NCI-H345 treated with DMSO at 0.1 percent for 48 hours (cell line): ENCODE results near the gene AAMDC.
A peak's percentile ranks its signal among the peaks of the same experiment; 100 is the strongest.

Experiments
- DNase-seq: peaks from one replicate; lab custom pipeline; 2025; ENCODE audit not compliant: unreplicated experiment; lab: John Stamatoyannopoulos, UW

The AAMDC gene

DNA sequence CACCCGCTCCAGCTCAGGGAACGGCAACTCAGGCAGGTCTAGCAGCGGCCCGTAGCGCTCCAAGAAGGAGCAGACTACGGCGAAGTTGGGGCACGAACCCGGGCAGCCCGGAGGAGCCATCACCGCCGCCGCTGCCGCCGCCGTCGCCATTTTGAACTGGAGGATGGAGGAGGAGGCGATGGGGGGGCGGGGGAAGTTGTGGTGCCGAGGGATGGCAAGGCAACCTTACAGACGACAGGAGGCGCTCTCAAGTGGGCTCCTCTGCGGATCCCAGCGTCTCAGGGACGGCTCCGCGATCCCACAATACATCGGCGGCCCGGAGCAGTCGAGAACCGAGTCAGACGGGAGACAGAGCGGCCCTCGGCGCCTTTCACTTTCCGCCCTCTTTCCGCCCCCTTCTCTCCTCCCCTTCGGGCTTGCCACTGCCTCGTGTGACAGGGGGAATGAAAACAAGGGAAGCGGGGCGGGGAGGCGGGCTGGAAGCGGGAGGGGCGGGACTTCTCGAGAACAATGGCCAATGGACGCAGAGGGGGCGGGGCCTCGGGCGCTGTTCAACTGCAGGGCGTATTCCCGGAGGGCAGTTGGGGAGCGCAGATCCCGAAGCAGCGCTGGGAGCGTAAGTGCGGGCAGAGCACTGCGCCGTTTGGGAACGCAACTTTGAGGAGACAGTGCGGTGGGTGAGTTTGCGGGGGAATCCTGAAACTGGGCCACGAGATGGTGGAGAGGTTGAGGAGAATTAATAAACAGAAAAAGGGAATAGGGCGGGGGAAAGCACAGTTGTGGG, at the start of gene AAMDC, which contains the start of gene RSF1:
AAMDC (plus strand) TSS at position 580 of the 784 bp plus-strand sequence. CDS start 21,353 bp downstream, outside the sequence.
RSF1 (minus strand) TSS at position 158 of the 784 bp plus-strand sequence; CDS start at position 150, 8 bp downstream.
- DNase-seq = peak; percentile 92

DNA sequence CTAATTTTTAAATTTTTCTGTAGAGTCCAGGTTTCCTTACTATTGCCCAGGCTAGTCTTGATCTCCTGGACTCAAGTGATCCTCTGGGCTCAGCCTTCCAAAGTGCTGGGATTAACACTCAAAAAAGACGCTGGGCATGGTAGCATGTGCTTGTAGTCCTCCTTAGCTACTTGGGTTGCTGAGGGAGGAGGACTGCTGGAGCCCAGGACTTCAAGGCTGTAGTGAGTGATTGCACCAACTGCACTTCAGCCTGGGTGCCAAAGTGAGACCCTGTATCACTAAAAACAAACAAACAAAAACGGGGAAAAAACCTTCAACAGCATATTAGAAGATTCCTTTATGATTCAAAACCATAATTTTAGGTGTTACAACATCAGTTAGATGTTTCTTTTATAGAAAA, 45.0 kb upstream of the AAMDC start:
- DNase-seq = no peak

DNA sequence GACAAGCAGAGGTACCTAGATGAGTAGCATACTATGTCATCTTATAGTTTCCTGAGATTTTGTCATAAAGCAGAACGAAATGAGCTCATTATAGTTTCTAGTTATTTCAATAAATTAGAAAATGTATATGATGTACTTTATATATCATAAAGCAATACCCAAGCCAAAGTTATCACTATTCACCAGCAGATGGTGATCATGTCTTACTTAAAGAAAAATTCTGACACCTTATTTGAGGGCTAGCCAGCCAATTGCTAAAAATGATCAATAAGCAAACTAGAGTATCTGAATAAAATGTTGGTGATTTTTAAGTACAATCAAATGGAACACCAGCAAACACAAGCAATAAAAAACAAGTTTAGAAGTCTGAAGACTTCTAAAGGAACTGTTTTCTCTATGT, 44.5 kb upstream of the AAMDC start:
- DNase-seq = peak; percentile 3

DNA sequence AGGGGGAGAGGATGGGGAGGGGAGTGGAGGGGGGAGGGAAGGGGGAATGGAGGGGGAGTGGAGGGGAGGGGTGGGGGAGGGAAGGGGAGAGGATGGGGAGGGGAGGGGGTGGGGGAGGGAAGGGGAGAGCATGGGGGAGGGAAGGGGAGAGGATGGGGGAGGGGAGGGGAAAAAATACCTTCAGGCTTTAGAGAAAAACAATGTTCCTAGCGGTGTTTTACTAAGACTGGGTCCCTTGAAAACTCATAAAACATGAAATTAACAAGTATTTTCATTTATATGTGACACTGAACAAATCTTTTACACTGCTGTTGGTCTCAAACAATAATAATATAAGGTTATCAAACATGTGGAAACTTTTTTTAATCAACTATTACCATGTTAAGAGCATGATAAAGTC, 42.8 kb upstream of the AAMDC start:
- no peak for DNase-seq

DNA sequence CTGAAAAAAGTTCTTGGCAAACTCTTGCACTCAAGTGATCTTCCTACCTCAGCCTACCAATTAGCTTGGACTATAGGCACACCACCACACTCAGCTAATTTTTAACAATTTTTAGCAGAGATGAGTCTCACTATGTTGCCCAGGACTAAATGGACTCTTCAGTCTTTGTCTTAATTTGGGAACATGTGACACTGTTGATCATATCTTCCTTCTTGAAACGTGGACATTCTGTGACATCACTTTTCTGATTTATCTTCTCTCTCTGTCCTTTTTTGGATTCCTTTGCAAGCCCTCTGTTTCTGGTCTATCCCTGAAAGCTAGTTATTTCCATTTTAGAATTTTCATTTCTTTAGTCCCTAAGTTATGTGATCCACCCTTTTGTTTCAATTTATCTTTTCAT, 42.4 kb upstream of the AAMDC start:
- DNase-seq = no peak

DNA sequence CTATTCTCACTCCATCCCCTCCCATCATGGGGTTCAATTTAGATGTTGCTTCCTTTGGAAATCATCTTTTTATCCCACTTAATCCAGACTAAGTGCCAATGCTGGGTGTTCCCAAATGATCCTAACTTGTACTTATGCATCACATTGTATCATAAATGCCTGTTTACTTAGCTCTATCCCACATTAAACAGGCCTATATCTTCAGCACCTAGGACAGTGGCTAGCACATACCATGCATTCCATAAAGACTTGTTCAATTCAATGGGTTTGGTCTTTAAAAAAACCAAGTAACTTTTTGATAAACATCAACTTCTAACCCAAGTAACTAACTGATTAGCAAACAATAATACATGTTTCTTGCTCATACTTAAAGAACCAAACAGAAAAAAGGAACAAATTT, 41.0 kb upstream of the AAMDC start:
- DNase-seq = no peak

DNA sequence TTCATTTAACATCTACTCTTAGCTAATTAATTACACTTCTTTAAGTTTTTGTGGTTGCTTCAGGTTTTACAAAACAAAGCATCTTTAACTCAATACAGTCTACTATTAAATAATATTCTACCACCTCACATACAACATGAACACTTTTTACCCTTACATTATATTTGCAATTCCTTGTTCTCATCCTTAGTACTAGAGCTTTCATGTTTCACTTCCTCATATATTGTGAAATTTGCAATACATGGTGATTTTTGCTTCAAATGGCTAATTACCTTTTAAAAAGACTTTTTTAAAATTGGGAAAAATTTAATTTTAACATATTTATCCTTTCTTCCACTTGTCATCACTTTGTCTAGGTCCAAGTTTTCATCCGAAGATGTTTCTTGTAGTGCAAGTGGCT, 37.9 kb upstream of the AAMDC start:
- DNase-seq = no peak

DNA sequence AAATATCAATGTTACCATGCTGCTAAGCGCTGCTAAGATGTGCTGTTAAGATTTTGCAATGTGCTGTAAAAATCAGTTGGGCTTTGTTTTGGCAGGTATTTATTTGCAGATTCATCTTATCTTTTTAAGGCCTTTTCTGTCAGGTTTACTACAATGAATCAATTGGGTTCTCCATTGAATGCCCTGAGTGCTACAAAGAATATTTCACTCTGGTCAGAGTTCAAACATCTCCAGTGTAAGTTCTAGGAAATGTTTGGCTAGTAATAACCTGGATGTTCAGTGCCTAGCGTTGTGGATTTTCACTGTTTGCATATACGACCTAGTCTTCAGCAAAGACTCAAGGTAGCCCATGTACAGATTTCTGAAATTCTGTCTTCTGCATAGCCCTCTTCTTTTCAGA, 36.4 kb upstream of the AAMDC start:
- DNase-seq = no peak

DNA sequence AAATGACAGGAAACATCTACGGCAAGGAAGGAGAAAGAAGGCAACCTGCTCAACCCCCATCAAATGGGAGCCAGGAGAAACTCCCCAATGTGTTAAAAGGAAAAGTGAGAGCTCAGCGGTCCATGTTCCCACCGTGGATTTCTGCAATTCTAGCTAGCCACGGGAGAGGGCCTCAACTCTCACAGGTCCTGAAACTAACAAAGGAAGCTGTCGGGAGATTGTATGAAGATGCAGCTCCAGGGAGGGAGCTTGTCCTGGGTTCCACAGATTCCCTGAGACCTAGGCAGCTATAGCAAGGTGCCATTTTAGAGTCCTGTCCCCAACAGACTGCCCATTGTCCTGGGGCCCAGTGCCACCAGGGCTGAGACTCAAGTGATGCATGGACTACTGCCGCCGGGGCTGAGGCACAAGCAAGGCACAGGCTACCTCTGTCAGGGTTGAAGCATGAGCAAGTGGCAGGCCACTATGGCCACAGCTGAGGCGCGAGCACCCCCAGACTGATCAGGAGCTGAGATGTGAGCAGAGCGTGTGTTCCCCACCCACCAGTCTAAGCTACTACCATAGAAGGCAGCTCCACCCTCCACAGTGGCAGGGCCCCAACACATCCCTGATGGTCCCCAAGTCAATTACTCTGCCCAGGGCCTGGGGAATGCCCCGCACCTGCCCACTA, 31.7 kb upstream of the AAMDC start:
- no peak for DNase-seq

DNA sequence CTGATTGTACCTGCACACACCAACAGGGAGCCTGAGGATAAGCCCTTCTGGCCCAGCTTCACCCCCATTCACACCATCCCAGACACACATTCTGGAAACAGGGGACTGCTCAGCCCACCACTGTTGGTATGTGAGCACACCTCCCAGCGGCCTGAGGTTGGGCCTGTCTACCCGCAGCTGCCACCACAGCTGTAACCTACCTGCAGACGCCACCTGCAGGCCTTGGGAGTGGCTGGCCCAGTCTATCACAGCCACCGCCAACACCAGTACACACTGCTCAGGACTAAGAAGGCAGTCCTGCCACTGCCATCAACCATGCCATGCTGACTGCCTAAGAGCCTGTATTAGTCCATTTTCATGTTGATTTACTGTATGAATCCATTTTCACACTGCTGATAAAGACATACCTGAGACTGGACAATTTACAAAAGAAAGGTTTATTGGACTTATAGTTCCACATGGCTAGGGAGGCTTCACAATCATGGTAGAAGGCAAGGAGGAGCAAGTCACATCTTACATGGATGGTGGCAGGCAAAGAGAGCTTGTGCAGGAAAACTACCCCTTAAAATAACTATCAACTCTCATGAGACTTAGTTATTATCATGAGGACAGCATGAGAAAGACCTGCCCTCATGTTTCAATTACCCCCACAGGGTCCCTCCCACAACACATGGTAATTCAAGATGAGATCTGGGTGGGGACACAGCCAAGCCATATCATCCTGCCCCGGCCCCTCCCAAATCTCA, 31.0 kb upstream of the AAMDC start:
- DNase-seq = no peak

DNA sequence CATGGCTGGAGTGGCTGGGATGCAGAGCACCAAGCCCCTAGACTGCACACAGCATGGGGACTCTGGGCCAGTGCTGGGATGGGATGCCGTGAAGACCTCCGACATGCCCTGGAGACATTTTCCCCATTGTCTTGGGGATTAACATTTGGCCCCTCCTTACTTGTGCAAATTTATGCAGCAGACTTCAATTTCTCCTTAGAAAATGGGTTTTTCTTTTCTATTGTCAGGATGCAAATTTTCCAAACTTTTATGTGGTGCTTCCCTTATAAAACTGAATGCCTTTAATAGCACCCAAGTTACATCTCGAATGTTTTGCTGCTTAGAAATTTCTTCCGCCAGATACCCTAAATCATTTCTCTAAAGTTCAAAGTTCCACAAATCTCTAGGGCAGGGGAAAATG, 29.6 kb upstream of the AAMDC start:
- no peak for DNase-seq

DNA sequence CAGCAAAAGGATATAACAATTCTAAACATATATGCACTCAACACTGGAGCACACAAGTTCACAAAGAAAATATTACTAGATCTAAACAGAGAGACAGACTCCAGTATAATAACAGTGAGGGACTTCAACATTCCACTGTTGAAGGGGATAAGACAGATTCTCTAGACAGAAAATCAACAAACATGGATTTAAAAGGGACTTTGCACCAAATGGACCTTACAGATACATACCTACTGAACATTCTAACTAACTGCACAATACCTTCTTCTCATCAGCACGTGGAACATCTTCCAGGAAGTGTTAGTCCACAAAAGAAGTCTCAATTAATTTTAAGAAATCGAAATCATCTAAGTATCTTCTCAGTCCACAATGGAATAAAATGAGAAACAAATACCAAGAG, 27.0 kb upstream of the AAMDC start:
- DNase-seq = no peak

DNA sequence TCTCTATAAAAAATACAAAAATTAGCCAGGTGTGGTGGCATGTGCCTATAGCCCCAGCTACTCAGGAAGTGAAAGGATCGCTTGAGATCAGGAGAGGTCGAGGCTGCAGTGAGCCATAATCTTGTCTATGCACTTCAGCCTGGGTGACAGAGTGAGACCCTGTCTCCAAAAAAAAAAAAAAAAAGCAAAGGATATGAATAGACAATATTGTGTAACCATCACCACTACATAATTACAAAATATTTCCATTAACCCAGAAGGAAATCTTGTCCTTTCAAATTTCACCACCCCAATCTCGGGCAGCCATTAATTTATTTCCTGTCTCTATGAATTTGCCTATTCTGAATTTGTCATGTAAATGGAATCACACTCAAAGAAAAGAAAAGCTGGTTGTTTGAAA, 21.6 kb upstream of the AAMDC start:
- DNase-seq = no peak

DNA sequence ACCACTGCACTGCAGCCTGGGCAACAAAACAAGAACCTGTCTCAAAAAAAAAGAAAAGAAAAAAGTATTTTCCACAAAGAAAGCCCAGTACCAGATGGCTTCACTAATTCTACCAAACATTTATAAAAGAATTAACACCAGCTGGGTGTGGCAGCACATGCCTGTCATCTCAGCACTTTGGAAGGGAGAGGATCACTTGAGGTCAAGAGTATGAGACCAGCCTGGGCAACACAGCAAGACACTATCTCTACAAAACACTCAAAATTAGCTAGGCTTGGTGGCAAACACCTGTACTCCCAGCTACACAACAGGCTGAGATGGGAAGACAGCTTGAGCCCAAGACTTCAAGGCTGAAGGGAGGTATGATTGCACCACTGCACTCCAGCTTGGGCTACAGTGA, 20.5 kb upstream of the AAMDC start:
- DNase-seq = no peak

DNA sequence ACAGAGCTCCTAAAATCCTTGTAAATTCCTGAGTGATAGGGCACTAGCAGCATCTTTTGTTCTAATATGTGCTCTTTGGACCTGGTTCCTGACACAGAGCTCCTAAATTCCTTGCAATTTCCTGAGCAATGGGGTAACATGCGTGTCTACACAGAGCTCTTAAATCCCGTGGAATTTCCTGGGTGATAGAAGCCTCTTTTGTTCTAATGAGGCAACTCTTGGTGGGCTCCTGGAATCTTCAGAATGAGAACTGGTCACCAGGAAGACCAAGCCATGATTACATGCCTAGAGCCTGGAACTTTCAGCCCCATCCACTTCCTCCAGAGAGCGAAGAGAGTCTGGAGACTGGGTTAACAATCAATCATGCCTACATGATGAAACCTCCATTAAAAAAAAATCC, 19.5 kb upstream of the AAMDC start:
- no peak for DNase-seq

DNA sequence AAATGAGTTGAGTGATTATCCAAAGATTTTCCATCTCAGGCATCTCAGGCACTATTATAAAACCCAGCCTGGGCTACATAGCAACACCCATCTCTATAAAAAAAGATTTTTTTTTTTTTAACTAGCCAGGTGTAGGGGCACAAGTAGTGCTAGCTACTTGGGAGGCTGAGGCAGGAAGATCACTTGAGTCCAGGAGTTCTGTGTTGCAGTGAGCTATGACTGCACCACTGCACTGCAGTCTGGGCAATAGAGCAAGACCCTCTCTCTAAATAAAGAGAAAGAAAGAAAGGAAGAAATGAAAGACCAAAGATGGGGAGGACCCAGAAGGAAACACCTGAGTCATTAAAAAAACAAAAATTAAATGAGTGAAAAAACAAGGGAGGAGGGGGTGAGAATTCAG, 14.5 kb upstream of the AAMDC start:
- no peak for DNase-seq

DNA sequence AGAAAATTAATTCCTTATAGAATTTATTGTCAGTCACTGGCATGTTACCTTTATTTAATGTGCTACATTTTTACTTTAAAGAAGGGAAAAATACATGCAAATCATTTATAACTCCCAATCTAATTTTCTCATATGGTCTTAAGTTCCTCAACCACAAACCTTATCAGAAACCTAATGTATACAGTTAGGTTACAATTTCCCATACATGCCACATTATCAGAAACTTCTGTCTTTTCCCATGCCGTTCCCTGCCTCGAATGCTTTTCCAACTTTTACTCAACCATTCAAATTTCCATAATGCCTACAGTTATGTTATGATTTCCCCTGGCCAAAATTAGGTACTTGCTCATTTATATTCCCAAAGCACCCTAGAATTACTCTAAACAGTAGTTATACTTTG, 14.0 kb upstream of the AAMDC start:
- DNase-seq = no peak

DNA sequence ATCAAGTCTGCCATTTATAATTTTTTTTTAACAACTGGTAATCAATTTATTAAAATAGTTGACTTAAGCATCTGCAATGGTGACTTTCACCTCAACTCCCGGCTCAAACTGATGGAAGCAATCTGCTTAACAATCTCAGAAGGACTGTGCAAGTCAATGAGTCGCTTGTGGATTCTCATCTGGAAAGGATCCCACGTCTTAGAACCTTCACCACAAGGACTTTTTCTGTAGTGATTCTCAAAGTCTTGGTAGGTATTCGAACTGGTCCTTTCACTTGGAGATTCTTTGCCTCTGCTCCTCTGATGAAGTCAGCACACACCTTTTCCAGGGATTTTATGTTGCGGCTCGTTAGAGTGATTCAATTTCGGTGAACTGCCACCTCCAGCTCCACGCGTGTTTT, 7.7 kb upstream of the AAMDC start:
- no peak for DNase-seq

DNA sequence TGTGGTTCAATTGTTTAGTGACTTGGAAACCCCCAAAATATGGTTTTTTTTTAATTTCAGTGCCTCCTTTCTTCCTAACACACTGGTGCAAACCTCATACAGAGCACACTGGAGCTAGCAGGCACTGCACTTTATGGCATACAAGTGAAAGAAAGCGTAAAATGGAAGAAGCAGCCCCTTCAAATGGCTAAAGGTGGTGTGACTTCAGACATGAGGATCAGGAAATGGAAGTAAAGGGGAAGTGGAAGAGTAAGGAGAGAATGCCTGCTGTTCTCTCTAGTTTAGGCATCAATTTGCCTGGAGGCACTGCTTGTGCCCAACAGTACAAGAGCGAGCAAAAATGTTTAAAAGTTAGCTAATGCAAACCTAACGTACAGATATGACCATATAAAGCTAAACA, 6.1 kb upstream of the AAMDC start:
- no peak for DNase-seq

DNA sequence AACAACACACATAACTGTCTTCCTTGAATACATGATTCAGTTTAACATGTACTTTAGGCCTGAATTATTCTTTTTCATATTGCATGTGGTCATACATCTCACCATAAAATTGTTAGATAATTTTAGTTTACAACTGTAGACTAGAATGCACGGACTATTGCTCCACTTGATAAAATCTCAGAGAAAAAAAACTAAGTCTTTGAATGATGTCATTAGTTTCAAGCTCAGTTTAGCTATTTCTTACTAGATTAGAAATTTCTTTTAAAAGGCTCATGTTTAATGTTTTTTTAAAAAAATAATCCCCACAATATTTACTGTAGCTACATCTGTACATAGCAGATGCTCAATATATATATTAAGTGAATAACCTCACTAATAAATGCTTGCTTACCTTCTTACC, 5.5 kb upstream of the AAMDC start:
- DNase-seq = no peak

DNA sequence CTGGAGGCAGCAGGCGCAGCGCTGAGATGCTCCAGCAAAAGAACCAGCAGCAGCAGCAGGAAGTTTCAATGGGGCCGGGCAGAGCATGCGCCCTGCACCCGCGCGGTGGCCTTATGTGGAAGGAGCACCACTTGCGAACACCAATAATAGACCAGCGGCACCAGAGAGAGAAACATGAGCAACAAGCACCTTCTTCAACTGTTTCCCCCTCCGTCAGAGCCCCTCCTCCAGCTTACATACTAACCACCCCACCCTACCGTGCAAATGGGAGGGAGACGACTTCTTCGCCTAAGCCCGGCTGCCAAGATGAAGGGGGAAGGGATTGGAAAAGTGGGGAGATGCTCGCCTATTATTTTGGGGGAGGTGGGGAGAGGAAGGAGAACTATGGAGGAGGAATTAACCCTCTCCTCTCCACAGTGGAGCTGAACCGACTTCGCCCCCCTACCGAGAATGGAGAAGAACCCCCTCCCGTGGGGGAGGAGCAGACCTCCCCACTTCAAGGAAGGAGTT, 1.5 kb upstream of the AAMDC start:
- peak; percentile 85 for DNase-seq
